Measurements from ENCODE around the gene PTDSS2. TPM values are rescaled to one million over a fixed set of nuclear protein-coding genes. Genes with fewer than 3 reads are reported as not detected.

The PTDSS2 gene
- total RNA-seq, 1 experiment from 2014 or later = 37.6 TPM

GRCh38 chr11:532527-532985, 82.5 kb downstream of the PTDSS2 start:
- Histone ChIP-seq H3K36me3 (ENCODE audit: insufficient read depth, low read length, poor library complexity, severe bottlenecking) (peaks cover 14% of the 10 kb centered on the region), H3K4me1 (ENCODE audit: insufficient read depth, low read length, poor library complexity, severe bottlenecking) (peaks cover 12% of the 10 kb centered on the region), H3K9me3 (ENCODE audit: low read depth, low read length, poor library complexity, severe bottlenecking) (no peaks in the 10 kb centered on the region), H3K27me3 (replicated peaks; ENCODE audit: insufficient read depth, low read depth, low read length, poor library complexity) (no peaks in the 10 kb centered on the region), H3K27ac (ENCODE audit: low read depth, low read length, poor library complexity, severe bottlenecking) (no peak overlapping the region), H3K4me3 (ENCODE audit: low read depth, low read length, poor library complexity, severe bottlenecking) (no peak overlapping the region)
- ChIA-PET POLR2A (ENCODE audit: low non-redundant PET) (no interaction called here), CTCF (no interaction called here)
- no peak for TF ChIP-seq CTCF (conservative IDR thresholded peaks at IDR 0.05; ENCODE audit: low read depth, low read length)
- no peak for TF ChIP-seq EZH2 (IDR thresholded peaks at IDR 0.05; ENCODE audit: borderline replicate concordance, low read depth, low read length, poor library complexity, severe bottlenecking)
- intact Hi-C loops (cut with micrococcal nuclease; ENCODE audit: unreplicated experiment) = no loop called here
- no TSS peak for BruUV-seq (replicated peaks)
- no peak for DNase-seq (ENCODE audit: low spot score)

- Histone ChIP-seq H3K9me3 (ENCODE audit: low read depth, low read length, poor library complexity, severe bottlenecking) (no peaks in the 10 kb centered on the region), H3K27me3 (replicated peaks; ENCODE audit: insufficient read depth, low read depth, low read length, poor library complexity) (no peaks in the 10 kb centered on the region), H3K27ac (ENCODE audit: low read depth, low read length, poor library complexity, severe bottlenecking) (no peak overlapping the region), H3K4me3 (ENCODE audit: low read depth, low read length, poor library complexity, severe bottlenecking) (no peak overlapping the region), H3K4me1 (ENCODE audit: insufficient read depth, low read length, poor library complexity, severe bottlenecking) (peaks cover 17% of the 10 kb centered on the region), H3K36me3 (ENCODE audit: insufficient read depth, low read length, poor library complexity, severe bottlenecking) (peaks cover 14% of the 10 kb centered on the region)
- BruUV-seq (replicated peaks) = no TSS peak
- ChIA-PET POLR2A (ENCODE audit: low non-redundant PET) (no interaction called here), CTCF (no interaction called here)
- TF ChIP-seq CTCF (conservative IDR thresholded peaks at IDR 0.05; ENCODE audit: low read depth, low read length) (no peak), EZH2 (IDR thresholded peaks at IDR 0.05; ENCODE audit: borderline replicate concordance, low read depth, low read length, poor library complexity, severe bottlenecking) (no peak)
- no peak for DNase-seq (ENCODE audit: low spot score)
- intact Hi-C loops (cut with micrococcal nuclease; ENCODE audit: unreplicated experiment) = no loop called here
Observed at GRCh38 chr11:532986-533585, 83.0 kb downstream of the PTDSS2 start.

GRCh38 chr11:533586-534395, 83.7 kb downstream of the PTDSS2 start:
- ChIA-PET CTCF (no interaction called here), POLR2A (ENCODE audit: low non-redundant PET) (no interaction called here)
- Histone ChIP-seq H3K27ac (ENCODE audit: low read depth, low read length, poor library complexity, severe bottlenecking) (no peak overlapping the region), H3K4me3 (ENCODE audit: low read depth, low read length, poor library complexity, severe bottlenecking) (peak overlapping the region; percentile 71), H3K36me3 (ENCODE audit: insufficient read depth, low read length, poor library complexity, severe bottlenecking) (peaks cover 14% of the 10 kb centered on the region), H3K27me3 (replicated peaks; ENCODE audit: insufficient read depth, low read depth, low read length, poor library complexity) (no peaks in the 10 kb centered on the region), H3K4me1 (ENCODE audit: insufficient read depth, low read length, poor library complexity, severe bottlenecking) (peaks cover 17% of the 10 kb centered on the region), H3K9me3 (ENCODE audit: low read depth, low read length, poor library complexity, severe bottlenecking) (no peaks in the 10 kb centered on the region)
- TF ChIP-seq CTCF (conservative IDR thresholded peaks at IDR 0.05; ENCODE audit: low read depth, low read length) (no peak), EZH2 (IDR thresholded peaks at IDR 0.05; ENCODE audit: borderline replicate concordance, low read depth, low read length, poor library complexity, severe bottlenecking) (no peak)
- DNase-seq (ENCODE audit: low spot score) = no peak
- intact Hi-C loops (cut with micrococcal nuclease; ENCODE audit: unreplicated experiment) = no loop called here
- BruUV-seq (replicated peaks) = TSS peak; percentile 57

Data from A673 (cell line).